HG03159 (cell line): Measurements from ENCODE around the gene PLGRKT.
"Not testable (repeated sequence)": the region's sequence is repeated elsewhere in the genome, so short reads cannot be mapped to it uniquely, and the experiment has no call there.

Source experiments
- ATAC-seq: cut with Tn5 transposase; IDR thresholded peaks from one replicate; pipeline ENCODE4 v1.9.1; 2021; ENCODE audit warnings: mild to moderate bottlenecking, moderate library complexity; ENCODE audit not compliant: unreplicated experiment

PLGRKT gene

DNA sequence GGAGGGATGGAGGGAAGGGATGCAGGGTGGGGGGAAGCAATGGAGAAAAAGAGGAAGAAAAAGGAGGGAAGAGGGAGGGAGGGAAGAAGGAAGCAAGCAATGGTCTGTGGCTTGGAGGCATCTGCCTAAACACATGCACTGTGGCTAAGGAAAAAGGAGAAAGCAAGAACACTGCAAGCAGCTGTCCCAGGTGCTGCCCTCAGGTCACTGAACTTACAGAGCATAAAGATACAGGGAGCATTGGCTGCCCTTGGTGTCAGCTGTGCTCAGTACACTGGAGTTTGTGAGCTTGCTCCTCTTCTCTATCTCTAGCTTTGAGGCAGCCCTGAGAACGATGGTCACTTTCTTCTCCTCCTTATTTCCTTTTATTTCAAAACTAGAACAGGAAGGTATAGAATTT lies 116.1 kb downstream of the PLGRKT start:
- not testable (repeated sequence) for ATAC-seq

- ATAC-seq = no peak
Observed at GRCh38 chr9:5321058-5321457, 116.7 kb downstream of the PLGRKT start.

- not testable (repeated sequence) for ATAC-seq
Observed at GRCh38 chr9:5316406-5316805, 121.3 kb downstream of the PLGRKT start.

GRCh38 chr9:5315187-5315923 lies 122.4 kb downstream of the PLGRKT start:
- ATAC-seq = no peak

DNA sequence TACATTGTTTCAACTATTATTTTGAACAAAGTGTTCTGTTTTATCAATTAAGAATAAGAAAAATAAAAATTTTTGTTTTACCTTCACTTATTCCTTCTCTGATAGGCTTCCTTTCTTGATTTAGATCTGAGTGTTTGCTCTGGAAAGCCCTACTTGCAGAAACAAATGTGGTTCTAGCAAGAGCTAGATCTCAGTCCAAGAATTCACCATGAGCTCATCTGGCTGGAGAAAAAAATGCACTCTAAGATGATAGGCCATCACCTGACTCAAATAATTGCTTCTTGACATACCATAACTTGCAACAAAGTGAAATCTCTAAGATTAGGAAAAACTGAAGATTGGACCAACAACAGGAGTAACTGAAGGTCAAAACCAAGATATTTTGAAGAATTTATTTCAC lies 126.9 kb downstream of the PLGRKT start:
- ATAC-seq = no peak
